Neural crest cell (in vitro differentiated cells): ENCODE measurements around the gene RND2. TPM values are rescaled to one million over a fixed set of nuclear protein-coding genes. Genes with fewer than 3 reads are reported as not detected.

Source experiments
- DNase-seq: peaks from one replicate; pipeline ENCODE4 v3.0.0; 2021; ENCODE audit warnings: low read depth, mixed read lengths, low spot score
- H3K27ac Mint-ChIP-seq: one replicate; pipeline ENCODE4 v1.8.0; 2021; ENCODE audit warnings: mild to moderate bottlenecking, mixed read lengths; ENCODE audit not compliant: unreplicated experiment
- H3K27me3 Mint-ChIP-seq: 2 replicates; pipeline ENCODE4 v1.8.0; 2021; ENCODE audit warnings: low read depth, mild to moderate bottlenecking, mixed read lengths
- H3K36me3 Mint-ChIP-seq: 2 replicates; pipeline ENCODE4 v1.8.0; 2021; ENCODE audit warnings: low read depth, mild to moderate bottlenecking, mixed read lengths
- H3K4me1 Mint-ChIP-seq: 2 replicates; pipeline ENCODE4 v1.8.0; 2021; ENCODE audit warnings: mixed read lengths
- H3K4me3 Mint-ChIP-seq: one replicate; pipeline ENCODE4 v1.8.0; 2021; ENCODE audit warnings: mild to moderate bottlenecking, mixed read lengths
- H3K9me3 Mint-ChIP-seq: 2 replicates; pipeline ENCODE4 v1.8.0; 2021; ENCODE audit warnings: mixed read lengths
- total RNA-seq: library from RNA; stranded (reverse); gene quantifications from 2 replicates; pipeline ENCODE4 v1.2.1, GENCODE V29; 2021
- TF ChIP-seq, protein P1 (sequence below): fragments of 200-600 bp; sonication (generic); conservative IDR thresholded peaks from 2 replicates; pipeline ENCODE4 v1.5.0; 2021; ENCODE audit warnings: antibody characterized with exemption, mild to moderate bottlenecking

Gene RND2
- total RNA-seq, 1 donor from 2014 or later: 17.8 TPM

DNA sequence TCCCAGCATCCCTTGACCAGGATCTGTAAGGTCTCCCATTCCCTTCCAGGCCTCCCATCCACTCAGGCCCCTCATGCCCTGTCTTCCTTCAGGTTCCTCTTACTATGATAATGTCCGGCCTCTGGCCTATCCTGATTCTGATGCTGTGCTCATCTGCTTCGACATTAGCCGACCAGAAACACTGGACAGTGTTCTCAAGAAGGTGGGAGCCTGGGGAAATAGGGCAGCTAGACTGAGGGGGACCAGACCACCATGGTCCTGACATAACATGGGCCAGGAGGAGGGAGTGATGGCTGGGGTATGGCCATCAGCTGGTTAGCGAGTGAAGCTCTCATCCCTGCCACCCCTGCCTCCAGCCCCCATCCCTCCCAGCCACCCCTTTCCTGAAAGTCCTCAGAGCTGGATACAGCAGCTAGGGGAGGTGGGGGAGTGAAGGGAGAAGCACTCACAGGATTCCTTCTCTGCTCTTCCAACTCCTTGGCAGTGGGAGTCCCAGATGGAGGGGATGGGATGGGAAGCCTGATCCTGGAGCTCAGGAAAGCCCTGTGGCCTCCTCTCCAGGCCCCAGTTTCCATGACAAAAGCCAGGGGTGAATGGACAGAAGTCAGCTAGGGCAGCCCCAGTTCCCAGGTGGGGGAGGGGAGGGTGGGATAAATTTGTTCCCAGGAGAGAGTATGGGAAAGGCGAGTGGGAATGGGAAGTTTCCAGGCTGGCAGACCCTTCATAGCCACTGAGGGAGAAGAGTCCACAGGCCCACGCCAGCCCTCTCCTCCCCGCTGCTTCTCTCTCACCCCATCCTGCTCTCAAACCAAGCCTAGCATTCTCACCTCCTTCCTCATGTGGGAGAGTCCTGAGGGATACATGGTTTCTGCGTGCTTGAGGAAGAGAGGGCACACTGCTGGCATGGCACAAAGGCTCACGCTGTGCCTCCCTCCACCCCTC is 2.3 kb downstream of the RND2 start:
- no peaks in the 10 kb centered on the region for H3K36me3 Mint-ChIP-seq
- no peaks in the 10 kb centered on the region for H3K9me3 Mint-ChIP-seq
- H3K27me3 Mint-ChIP-seq: peaks cover 3% of the 10 kb centered on the region
- H3K4me1 Mint-ChIP-seq: peaks cover 42% of the 10 kb centered on the region
- H3K4me3 Mint-ChIP-seq: peak overlapping the region; percentile 74
- no peak overlapping the region for H3K27ac Mint-ChIP-seq
- DNase-seq: no peak
- TF ChIP-seq, protein P1, sequence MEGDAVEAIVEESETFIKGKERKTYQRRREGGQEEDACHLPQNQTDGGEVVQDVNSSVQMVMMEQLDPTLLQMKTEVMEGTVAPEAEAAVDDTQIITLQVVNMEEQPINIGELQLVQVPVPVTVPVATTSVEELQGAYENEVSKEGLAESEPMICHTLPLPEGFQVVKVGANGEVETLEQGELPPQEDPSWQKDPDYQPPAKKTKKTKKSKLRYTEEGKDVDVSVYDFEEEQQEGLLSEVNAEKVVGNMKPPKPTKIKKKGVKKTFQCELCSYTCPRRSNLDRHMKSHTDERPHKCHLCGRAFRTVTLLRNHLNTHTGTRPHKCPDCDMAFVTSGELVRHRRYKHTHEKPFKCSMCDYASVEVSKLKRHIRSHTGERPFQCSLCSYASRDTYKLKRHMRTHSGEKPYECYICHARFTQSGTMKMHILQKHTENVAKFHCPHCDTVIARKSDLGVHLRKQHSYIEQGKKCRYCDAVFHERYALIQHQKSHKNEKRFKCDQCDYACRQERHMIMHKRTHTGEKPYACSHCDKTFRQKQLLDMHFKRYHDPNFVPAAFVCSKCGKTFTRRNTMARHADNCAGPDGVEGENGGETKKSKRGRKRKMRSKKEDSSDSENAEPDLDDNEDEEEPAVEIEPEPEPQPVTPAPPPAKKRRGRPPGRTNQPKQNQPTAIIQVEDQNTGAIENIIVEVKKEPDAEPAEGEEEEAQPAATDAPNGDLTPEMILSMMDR: no peak

DNA sequence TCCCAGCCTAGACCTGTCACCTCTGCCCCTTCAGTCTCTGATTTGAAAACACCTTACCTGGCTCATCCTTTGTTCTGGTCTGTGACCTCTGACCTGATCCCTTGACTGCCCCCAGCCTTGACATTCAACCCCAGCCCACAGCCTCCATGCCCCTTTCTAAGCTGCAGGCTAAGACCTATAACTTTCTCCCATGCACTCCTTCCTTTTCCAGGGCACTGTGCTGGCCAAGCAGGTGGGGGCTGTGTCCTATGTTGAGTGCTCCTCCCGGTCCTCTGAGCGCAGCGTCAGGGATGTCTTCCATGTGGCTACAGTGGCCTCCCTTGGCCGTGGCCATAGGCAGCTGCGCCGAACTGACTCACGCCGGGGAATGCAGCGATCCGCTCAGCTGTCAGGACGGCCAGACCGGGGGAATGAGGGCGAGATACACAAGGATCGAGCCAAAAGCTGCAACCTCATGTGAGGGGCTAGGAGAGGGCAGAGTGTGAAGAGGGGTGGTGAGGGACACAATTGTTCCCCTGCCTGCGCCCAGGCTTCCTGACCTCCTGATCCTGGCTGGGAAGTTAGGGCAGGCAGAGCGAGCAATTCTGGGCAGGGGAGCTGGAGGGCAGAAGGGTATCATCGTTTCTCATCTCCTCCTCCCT is 3.3 kb downstream of the RND2 start:
- H3K27ac Mint-ChIP-seq: peak overlapping the region; percentile 83
- no peak for DNase-seq
- TF ChIP-seq, protein P1: no peak

DNA sequence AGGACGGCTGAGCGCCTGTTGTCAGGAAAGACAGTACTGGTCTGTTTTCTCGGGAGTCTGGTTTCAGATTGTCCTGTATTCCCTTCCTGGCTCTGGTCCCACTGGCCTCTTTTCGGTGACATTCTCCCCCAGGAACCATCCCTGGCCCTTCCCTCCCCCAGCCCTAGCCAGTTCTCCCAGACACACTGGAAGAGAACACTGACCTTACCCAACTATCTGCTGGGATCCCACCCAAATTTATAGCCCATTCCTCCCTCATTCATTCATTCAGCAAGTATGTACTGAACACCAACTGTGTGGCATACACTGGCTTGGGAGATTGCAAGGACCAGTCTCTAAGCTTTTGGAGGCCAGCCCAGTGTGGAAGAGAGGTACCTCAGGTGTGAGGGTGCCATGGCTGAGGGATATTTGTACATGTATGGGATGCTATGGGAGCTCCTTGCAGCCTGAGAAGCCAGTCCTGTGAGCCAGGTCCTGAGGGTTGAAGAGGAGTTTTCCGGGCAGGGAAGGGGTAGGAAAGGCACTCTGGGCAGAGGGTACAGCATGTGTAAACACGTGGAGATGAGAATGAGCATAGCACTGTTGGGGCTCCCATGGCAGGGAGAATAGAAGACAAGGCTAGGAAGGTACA is 5.2 kb downstream of the RND2 start:
- H3K4me3 Mint-ChIP-seq: no peak overlapping the region
- DNase-seq: no peak
- TF ChIP-seq, protein P1: no peak
- H3K27ac Mint-ChIP-seq: peak overlapping the region; percentile 16
- no peaks in the 10 kb centered on the region for H3K36me3 Mint-ChIP-seq
- no peaks in the 10 kb centered on the region for H3K27me3 Mint-ChIP-seq
- H3K4me1 Mint-ChIP-seq: peaks cover 54% of the 10 kb centered on the region
- no peaks in the 10 kb centered on the region for H3K9me3 Mint-ChIP-seq

More for the DNA sequence above, 3.3 kb downstream of the RND2 start:
- Mint-ChIP-seq H3K27me3 (peaks cover 3% of the 10 kb centered on the region), H3K9me3 (no peaks in the 10 kb centered on the region), H3K4me1 (peaks cover 44% of the 10 kb centered on the region), H3K36me3 (no peaks in the 10 kb centered on the region), H3K4me3 (peak overlapping the region; percentile 47)

- DNase-seq: no peak
- no peak overlapping the region for H3K4me3 Mint-ChIP-seq
- H3K4me1 Mint-ChIP-seq: peaks cover 64% of the 10 kb centered on the region
- no peaks in the 10 kb centered on the region for H3K36me3 Mint-ChIP-seq
- H3K27ac Mint-ChIP-seq: no peak overlapping the region
- no peaks in the 10 kb centered on the region for H3K27me3 Mint-ChIP-seq
- TF ChIP-seq, protein P1: no peak
- H3K9me3 Mint-ChIP-seq: no peaks in the 10 kb centered on the region
Measured at GRCh38 chr17:43031666-43032065, 6.6 kb downstream of the RND2 start.
